Measurements from ENCODE around the gene CDK10.
"Not testable (repeated sequence)": the region's sequence is repeated elsewhere in the genome, so short reads cannot be mapped to it uniquely, and the experiment has no call there.

Gene CDK10, protein sequence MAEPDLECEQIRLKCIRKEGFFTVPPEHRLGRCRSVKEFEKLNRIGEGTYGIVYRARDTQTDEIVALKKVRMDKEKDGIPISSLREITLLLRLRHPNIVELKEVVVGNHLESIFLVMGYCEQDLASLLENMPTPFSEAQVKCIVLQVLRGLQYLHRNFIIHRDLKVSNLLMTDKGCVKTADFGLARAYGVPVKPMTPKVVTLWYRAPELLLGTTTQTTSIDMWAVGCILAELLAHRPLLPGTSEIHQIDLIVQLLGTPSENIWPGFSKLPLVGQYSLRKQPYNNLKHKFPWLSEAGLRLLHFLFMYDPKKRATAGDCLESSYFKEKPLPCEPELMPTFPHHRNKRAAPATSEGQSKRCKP

DNA sequence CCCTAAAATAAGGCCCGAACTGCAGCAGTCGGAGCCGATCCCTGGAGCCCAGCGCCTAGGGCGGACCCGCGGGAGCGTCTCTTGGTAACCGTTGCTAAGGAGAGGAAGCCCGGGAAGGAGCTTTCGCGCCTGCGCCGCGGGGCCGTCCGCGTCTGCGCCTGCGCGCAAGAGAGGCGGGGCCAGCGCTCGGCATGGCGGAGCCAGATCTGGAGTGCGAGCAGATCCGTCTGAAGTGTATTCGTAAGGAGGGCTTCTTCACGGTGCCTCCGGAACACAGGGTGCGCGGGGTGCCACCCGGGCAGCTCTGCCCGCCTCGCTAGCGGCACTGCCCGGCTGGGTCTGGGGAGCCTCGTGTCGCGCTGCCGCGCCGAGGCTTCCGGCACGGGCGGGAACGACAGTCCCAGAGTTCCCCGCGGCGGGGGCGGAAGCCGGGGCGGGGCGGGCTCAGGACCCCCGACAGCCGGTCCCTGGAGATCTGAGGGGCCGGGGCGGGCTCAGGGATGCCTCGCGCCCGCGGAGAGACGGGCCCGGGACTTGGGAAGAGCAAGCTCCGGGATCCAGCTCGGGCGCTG is at the start of gene CDK10:
Gene CDK10 (plus strand): TSS at position 170 of the 572 bp plus-strand sequence. CDS start 22 bp downstream, at position 192.
- DNase-seq, result no peak

DNA sequence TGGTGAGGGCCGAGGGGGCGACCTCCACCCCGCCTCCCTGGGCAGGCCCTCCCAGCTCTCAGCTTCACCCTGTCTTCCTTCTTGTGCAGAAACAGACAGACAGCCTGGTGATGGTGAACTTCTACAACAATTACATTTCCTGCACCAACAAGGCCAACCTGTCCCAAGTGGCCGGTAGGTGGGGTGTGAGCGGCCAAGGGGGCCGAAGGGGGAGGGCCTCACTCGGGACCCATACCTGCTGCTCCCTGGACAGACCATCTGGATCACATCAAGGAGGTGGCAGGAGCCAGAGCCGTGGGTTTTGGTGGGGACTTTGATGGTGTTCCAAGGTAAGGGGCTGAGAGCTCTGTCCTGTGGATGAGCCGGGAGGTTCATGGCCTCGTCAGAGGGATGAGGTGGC is 49.1 kb upstream of the CDK10 start:
- DNase-seq, result no peak

DNA sequence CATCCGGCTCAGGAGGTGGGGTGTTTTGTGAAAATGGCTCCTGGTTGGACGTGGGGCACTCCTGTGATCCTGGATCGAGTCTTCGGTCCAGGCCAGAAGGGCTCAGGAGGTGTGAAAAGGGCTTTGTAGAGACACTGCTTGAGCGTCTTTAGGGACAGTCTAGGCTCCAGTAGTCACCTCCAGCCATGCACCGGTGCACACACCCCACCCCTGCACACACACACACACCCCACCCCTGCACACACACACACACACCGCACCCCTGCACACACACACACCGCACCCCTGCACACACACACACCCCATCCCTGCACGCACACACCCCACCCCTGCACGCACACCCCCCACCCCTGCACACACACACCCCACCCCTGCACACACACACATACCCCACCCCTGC is 48.0 kb upstream of the CDK10 start:
- no peak for DNase-seq

DNA sequence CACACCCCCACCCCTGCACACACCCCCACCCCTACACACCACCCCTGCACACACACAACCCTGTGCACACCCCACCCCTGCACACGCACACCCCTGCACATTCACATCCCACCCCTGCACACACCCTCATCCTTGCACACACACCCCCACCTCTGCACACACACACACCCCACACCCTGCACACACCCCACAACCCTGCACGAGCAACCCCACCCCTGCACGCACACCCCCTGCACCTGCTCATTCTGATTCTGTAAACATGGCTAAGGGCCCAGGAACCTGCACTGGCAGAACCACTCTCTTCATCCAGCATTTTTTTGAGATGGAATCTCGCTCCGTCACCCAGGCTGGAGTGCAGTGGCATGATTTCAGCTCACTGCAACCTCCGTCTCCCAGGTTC is 47.1 kb upstream of the CDK10 start:
- no peak for DNase-seq

DNA sequence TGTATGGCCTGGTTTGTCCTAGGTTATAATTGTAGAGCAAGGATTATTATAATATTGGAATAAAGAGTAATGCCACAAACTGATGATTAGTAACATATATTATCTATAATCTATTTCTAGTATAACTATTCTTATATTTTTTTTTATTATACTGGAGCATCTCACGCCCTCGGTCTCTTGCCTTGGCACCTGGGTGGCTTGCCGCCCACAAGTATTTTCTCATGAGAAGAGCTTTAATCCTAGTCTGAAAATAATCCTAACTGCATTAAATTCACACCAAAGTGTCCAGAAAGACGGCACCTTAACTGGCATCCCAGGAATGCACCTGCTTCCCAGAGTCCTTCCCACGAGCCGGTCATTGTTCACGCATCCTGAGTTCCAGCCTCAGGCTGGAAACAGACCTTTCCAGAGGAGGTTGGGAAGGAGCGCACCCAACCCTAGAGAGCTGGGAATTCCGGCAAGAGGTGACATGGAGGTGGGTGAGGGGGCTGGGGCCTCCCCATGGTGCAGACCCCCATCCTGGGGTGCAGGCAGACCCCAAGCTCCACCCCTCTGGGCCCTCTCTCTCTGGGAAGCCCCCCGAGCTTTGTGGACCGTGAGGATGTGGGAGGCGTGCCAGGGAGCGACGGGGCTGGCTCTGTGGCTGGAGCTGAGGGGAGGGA is 44.9 kb upstream of the CDK10 start:
- no peak for DNase-seq

DNA sequence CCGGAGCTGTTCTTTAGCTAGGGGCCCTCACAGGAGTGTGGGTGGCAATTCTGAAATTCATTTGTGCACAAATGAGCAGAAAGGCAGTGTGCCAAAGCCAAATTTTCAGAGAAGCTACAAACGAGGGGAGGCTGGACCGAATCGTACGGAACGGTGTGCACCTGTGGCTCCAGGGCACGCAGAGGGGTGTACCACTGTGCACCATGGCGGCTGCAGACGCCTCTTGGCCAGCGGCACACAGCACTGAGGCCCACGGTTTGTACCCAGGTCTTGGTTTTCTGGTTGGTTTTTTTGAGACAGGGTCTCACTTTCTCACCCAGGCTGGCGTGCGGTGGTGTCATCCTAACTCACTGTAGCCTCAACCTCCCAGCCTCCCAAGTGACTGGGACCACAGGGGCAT is 43.9 kb upstream of the CDK10 start:
- no peak for DNase-seq

DNA sequence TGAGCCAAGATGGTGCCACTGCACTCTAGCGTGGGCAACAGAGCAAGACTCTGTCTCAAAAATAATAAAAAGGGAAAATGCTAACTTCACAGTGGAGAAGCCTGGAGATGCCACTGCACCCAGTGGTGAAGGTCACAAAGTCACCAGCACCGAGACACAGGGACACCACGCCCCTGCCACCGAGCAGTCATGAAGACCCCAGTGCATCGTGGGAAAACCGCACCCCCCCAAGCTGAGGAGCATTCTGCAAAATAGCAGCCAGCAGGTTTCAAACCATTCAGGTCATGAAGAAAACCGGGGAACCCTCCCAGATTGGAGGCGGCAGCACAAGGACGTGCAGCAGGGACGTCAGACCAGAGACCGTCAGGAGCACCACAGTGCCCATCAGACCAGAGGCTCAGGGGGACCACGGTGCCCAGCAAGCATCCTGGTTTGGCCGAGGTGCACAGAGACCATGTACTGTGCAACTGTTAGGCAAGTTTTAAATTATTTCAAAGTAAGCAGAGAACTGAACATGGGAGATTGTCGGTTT is 42.7 kb upstream of the CDK10 start:
- no peak for DNase-seq

DNA sequence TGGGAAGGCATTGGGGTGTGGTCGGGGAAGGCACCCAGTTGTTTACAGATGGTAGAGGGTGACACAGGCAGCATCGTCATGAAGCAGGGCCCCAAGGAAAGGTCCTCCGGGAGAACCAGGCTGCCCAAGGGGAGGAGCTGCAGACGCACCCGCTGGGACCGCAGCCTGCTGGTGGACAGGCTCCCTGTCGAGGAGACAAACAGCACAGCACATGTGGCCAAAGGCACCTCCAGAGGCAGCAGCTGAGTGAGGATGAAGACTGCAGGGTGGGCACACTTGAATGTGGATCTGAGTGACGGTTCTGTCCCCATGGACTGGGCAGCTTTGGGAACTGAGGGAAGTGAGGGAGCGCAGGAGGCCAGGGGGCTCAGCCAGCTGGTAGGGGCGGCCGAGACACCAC is 41.4 kb upstream of the CDK10 start:
- DNase-seq, result no peak

DNA sequence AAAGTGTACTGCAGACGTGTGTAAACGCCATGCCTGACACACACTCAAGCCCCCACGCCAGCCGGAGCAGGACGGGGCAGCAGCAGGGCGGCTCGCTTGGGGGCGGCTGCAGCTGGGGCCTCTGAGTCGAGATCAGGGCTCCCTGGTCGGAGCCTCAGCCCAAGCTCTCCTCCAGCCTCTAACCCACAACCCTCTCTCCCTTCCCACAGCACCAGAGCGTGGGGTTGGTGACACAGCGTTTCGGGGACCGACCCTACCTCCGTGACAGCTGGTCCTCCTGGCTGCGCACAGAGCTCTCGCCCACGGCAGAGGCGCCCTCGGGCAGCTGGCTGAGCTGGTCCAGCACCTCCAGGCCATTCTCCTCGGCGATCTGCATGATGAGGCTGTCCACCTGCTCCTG is 40.2 kb upstream of the CDK10 start:
- no peak for DNase-seq

DNA sequence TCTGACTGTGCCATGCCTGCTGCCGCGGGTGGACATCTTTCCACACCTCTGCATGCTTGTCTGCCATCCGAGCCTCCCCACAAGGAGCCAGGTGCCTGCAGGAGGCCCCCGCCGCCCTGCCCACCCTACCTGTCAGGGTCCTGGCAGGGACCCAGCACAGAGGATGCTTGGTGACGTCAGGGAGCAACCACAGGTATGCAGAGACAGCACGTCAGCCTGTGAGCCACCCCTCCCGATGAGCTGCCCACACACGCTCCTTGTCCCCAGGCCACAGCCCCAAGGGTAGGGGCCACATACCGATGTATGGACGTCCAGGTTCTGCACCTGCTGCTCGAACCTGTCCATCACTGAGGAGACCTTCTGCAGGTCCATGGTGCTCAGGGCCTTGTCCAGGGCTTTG is 39.6 kb upstream of the CDK10 start:
- no peak for DNase-seq

DNA sequence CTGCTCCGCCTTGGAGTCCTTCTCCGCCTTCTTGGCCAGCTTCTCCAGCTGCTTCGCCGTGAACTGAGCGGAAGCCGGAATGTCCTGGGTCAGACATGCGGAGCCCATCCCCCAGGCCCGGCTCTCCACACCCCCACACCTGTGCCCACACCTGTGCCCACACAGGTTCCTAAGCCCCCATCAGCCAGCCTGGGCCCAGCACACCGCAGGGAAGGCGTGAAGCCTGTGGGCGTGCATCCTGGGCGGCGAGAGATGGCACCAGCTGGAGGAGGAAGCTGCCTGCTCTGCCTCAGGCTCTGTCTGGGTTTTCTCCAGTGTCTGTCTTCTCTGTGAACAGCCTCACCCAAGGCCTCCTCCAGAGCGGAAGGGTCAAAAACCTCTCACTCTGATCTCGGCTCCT is 34.9 kb upstream of the CDK10 start:
- no peak for DNase-seq

DNA sequence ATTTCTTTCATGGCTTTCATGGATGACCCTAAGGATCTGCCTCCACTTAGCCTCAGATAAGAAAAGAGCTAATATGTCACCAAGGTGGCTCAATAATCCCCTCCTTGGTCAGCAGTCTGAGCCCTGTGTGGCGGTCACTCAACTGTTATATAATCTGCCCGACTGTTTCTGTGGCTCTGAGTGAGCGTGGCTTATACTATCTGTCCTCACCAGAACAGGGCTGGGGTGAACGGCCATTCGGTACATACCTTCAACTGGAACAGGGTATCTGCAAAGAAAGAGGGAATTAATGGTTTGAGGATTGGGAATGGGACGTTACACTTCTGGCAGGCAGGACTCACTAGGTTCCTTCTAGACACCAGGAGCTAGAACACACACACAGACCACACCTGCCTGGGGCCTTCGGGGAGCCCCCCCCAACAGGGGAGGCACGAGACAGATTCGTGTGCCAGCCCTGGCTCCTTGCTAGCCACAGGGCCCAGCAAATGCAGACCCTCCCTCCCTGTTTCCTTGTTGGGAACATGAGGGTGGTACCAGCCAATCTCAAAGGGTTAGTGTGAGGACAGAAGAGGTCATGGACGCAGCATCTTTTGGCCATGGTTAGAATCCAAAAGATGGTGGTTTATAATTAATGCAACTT is 32.7 kb upstream of the CDK10 start:
- DNase-seq, result no peak

DNA sequence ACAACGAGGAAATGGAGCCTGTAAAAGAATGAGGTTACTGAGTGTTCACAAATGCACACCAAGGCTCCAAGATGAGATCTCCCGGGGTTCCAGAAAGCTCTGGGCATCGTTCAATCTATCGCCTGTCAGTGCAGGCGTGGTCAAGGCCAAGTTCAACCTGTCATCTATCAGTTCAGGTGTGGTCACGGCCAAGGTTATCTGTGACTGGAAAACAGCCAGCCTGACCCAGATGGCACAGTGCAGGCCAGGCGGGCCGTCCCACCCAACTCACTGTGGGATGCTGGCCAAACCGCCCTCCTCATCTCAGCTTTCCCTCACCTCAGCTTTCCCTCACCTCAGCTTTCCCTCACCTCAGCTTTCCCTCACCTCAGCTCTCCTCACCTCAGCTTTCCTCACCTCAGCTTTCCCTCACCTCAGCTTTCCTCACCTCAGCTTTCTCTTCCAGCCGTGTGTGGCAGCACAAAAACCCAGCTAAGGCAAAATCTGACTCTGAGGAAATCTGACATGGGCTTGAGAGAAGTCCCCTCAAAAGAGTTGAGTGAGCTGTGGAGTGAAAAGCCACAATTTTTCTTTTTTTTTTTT is 31.3 kb upstream of the CDK10 start:
- DNase-seq, result no peak

DNA sequence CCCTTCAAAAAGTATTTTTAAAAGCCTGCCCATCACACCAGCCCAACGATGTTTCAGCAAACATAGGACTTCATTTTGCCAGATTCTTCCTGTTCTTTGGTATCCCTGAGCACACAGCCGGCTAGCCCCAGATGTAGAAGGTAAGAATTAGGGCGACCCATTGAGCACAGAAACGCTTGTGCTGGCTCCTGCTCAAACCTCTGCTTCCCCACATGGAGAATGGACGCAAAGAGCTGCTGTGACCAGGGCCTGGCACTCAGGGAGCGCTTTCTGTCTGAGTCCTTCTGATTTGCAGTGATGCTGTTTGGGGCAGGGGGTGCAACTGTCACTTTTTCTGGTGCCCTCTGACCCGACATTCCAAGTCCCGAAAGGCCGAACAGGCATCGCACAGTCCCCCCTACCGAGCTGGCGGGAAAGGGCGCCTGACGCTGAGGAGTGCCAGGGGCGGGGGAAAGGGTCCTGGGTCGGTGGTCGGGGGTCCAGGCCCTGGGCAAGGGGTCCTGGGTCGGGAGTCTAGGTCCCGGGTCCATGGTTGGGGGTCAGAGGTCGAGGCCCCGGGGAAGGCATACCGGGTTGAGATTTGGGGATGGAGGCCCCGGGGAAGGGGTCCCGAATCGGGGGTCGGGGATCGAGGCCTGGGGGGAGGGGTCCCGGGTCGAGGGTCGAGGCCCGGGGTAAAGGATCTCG is 29.9 kb upstream of the CDK10 start:
- DNase-seq, result no peak

DNA sequence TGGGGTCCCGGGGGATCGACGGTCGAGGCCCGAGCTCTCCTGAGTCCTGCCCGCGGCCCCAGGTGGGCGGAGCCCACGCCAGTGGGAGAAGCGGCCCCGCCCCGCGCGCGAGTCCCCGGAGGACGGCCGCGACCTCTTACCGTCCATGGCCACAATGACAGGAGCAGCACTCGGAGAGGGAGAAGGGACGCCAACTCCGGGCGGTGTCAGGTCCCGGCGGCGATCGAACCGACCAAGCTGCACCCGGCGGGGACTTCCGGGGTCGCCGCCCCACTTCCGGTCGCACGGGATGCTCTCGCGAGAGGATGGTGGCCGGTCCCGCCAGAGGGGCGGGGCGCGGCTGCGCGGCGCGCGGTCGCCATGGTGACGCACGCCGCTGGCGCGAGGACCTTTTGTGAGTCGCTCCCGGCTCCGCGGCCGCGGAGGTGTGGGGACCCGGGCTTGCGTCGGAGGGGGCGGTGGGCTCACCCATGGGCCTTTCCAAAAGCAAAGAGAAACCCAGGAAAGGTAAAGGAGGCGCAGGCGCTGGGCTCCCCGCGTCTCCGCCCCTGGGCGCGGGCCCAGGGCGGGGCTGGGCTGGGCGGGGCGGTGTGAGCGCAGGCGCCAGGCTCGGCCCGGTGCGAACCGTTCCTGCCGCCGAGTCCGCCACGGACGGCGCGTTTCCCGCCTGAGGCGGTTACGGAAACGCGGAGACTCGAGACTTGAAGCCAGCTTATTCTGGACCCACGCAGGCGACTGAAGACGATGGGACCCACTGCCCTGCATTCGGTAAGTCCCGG is 28.9 kb upstream of the CDK10 start, which contains the start of the genes CHMP1A and SPATA33:
Gene CHMP1A (minus strand): TSS at position 267 of the 779 bp plus-strand sequence. CDS start 120 bp downstream, at position 147.
Gene SPATA33 (plus strand): TSS at position 395 of the 779 bp plus-strand sequence. CDS start 76 bp downstream, at position 471.
- no peak for DNase-seq

DNA sequence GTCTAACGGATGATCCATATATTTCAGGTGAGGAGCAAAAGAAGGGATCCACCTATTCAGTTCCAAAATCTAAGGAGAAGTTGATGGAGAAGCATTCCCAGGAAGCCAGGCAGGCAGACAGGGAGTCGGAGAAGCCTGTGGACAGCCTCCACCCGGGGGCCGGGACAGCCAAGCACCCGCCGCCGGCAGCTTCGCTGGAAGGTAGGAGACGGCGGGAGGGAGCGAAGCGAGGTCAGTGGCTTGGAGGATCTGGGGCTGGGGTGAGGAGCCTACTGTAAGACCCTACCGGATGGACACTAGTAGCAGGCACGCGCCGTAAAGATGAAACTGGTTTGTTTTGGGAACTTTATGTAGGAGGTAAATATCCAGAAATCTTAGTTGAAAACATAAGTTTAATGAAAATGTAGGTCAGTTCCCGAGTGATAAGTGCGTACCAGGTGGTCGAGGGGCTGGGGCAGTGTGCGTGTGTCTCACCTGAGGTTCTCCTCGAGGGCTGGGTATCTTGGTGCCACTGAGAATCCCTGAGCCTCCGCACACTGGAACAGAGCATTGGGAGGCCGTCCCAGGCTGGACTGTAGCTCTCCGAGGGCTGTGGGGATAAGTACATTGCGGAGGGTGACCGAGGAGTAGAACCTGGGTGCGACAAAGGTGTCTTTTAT is 28.1 kb upstream of the CDK10 start:
- DNase-seq, result no peak

DNA sequence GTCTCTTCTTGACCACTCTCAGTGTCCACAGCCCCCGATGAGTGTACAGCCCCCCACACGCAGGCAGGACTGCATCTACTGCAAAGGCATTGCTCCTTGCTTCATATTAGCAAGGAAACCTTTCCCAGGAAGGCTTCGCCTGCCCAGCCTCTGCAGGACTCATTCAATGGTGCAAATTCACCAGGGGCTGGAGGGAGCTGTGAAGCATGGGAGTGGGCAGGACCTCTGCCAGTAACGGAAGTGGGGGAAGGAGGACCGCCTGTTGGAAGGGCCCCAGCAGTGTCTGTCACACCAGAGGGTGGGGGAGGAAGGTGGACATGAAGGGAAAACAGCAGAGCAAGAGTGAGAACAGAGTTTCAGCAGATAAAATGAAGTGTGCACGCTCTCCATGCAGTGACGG is 26.3 kb upstream of the CDK10 start:
- no peak for DNase-seq

DNA sequence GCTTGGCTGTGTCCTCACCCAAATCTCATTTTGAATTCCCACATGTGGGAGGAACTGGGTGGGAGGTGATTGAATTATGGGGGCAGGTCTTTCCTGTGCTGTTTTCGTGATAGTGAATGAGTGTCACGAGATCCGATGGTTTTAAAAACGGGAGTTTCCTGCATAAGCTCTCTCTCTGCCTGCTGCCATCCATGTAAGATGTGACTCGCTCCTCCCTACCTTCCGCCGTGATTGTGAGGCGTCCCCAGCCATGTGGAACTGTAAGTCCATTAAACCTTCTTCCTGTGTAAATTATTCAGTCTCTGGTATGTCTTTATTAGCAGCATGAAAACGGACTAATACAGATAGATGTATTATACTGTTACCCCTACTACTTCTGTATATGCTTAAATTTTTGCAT is 25.3 kb upstream of the CDK10 start:
- no peak for DNase-seq

DNA sequence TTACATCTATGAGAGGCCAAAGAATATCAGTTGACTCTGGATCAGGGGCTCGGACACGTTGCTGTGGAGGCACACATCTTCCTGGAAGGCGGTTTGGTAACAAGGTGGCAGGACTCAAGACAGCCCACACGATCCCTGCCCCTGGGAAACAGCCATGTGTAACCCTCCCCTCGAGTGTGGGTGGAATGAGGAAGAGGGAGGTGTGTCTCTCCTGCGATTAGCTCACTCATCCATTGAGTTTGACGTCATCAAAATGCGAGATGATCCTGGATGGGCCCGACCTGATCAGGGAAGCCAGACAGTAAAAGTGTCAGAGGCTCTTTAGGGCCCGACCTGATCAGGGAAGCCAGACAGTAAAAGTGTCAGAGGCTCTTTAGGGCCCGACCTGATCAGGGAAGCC is 22.3 kb upstream of the CDK10 start:
- DNase-seq, result not testable (repeated sequence)

DNA sequence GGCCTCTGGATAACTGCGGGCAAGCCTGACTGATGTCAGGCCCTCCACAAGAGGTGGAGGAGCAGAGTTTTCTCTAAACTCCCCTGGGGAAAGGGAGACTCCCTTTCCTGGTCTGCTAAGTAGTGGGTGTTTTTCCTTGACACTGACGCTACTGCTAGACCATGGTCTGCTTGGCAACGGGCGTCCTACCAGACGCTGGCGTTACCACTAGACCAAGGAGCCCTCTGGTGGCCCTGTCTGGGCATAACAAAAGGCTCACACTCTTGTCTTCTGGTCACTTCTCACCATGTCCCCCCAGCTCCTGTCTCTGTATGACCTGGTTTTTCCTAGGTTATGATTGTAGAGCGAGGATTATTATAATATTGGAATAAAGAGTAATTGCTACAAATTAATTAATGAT is 19.5 kb upstream of the CDK10 start:
- DNase-seq, result not testable (repeated sequence)

DNA sequence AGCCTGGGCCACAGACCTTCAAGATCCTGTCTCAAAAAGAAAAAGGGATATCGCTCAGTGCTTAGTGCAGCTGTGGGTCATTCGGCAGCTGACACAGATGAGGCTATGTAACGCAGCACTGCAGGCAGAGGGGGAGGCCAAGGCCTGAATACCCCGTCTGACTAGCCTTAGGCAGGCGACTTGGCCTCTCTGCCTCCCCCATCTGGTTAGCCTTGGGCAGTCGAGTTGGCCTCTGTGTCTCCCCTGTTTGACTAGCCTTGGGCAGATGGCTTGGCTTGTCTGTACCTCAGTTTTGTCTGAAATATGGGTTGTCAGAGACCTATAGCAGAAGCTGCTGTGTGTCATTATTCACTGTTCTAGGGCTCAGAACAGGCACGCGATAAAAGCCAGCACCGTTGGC is 18.9 kb upstream of the CDK10 start:
- DNase-seq, result no peak
